Mesothelial cell of epicardium (in vitro differentiated cells): ENCODE data around the gene USP22. TPM values are rescaled to one million over a fixed set of nuclear protein-coding genes. Genes with fewer than 3 reads are reported as not detected.
A peak's percentile ranks its signal among the peaks of the same experiment; 100 is the strongest.

Source experiments
- DNase-seq, 2 experiments: peaks; one replicate each; pipeline ENCODE4 v3.0.0; 2021; ENCODE audit warnings: low spot score in 2 of 2; ENCODE audit not compliant: unreplicated experiment in 2 of 2
- H3K27ac Mint-ChIP-seq: 2 replicates; pipeline ENCODE4 v1.8.0; 2021; ENCODE audit warnings: mixed read lengths
- H3K27me3 Mint-ChIP-seq: 2 replicates; pipeline ENCODE4 v1.8.0; 2021; ENCODE audit warnings: low read depth, mixed read lengths
- H3K36me3 Mint-ChIP-seq: 2 replicates; pipeline ENCODE4 v1.8.0; 2021; ENCODE audit warnings: mixed read lengths
- H3K4me1 Mint-ChIP-seq: 2 replicates; pipeline ENCODE4 v1.8.0; 2021; ENCODE audit warnings: mixed read lengths
- H3K4me3 Mint-ChIP-seq: 2 replicates; pipeline ENCODE4 v1.8.0; 2021; ENCODE audit warnings: mild to moderate bottlenecking, moderate library complexity, mixed read lengths
- H3K9me3 Mint-ChIP-seq: 2 replicates; pipeline ENCODE4 v1.8.0; 2021; ENCODE audit warnings: mixed read lengths
- CTCF ChIP-seq: fragments of 200-600 bp; sonication (generic); IDR thresholded peaks from one replicate; pipeline ENCODE4 v1.5.0; 2021; ENCODE audit warnings: antibody characterized with exemption; ENCODE audit not compliant: unreplicated experiment
- total RNA-seq: library from RNA; stranded (reverse); gene quantifications from 3 replicates; pipeline ENCODE4 v1.2.1, GENCODE V29; 2021

The USP22 gene
- total RNA-seq, 1 donor from 2014 or later = 348 TPM

DNA sequence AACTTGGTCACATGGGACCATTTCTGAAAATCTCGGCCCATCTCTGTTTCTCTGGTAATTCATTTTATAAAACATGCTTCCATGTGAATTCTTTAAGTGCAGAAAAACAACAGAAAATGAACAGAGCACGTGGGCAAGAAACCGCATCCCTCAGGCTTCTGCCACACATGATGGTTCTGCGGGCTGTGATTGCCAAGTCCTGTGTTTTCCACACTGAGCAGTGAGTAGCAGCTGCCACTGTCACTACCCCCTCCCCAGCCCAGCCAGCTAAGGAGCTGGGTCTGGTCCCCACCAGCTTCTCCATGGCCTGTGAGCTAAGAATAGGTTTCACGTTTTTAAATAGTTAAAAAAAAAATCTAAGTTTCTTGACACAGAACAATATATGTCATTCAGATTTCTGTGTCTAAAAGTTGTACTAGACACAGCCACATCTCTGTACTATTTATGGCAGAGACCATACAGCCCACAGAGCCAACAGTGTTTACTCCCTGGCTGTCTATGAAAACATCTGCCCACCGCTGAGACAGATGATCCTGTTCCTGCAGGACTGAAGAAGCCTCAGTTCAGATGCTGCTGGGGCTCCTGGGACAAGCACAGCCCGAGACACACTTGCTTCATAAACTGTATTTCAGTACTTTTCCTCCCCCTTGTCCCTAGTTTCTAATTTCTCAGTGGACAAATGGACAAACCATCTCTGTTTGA, 41.5 kb downstream of the USP22 start:
- Mint-ChIP-seq H3K4me1 (peaks cover 6% of the 10 kb centered on the region), H3K36me3 (peaks cover 20% of the 10 kb centered on the region)
- TF ChIP-seq CTCF = no peak

DNA sequence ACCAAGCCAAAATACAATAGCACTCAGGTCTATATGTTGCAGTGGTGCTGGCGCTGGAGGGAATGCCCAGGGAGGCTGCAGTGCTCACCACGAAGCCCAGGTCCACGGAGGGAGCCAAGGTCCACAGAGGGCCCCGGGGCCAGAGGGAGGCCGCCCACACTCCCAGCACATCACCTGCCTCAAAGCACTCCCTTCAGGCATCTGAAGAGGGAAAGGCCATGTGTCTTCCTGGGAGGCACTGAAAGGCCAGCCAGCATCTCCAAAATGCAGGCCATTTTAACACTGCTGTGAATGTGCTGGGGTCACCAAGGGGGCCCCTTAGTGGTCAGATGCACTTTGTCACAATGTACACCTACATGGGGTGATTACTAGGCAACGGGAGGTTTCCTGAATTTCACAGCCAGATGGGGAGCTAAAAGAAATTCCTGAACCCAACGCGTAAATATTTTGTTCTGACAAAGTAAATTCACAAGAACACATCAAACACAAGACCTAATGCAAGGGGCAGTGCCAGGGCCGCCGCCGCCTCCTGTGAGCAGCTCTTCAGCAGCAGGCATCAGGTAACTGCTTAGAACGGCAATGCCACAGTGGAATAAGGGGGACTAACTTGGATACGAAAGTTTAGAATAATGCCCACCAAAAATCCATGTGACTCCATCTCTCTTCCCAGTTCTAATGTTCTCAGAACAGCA, 42.8 kb downstream of the USP22 start:
- Mint-ChIP-seq H3K36me3 (peaks cover 18% of the 10 kb centered on the region), H3K4me1 (peaks cover 6% of the 10 kb centered on the region), H3K27me3 (no peaks in the 10 kb centered on the region), H3K27ac (peak overlapping the region; percentile 85), H3K9me3 (no peaks in the 10 kb centered on the region), H3K4me3 (no peak overlapping the region)
- TF ChIP-seq CTCF = no peak
- DNase-seq = no peak

More for the DNA sequence above, 41.5 kb downstream of the USP22 start:
- H3K27me3 Mint-ChIP-seq = no peaks in the 10 kb centered on the region
- H3K27ac Mint-ChIP-seq = peak overlapping the region; percentile 39
- DNase-seq = no peak
- H3K4me3 Mint-ChIP-seq = no peak overlapping the region
- H3K9me3 Mint-ChIP-seq = no peaks in the 10 kb centered on the region

DNA sequence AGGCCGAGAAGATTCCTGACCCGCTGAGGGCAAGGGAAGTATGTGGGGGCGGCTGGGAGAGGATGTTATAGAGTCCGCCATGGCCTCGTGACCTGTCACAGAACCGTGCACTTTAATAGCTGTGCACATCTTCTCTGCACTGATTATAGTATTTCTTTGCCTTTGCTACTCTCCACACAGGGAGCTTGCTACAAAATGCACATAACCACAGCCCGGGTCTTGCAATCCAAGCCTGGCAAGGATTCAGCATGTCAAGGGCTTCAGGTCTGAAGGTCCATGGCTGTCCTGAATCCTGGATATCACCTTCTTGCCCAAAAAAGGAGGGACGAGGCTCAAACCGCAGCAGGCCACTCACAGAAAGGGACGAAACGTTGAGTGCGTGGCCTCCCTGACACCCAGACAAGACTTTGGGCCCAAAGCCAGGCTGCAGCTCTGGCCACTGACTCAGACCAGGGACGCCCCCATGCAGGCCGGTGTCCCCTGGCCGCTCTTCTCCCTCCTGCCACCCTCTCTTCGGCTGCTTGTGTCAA, 43.7 kb downstream of the USP22 start:
- Mint-ChIP-seq H3K9me3 (no peaks in the 10 kb centered on the region), H3K4me3 (no peak overlapping the region), H3K27ac (peak overlapping the region; percentile 85), H3K27me3 (no peaks in the 10 kb centered on the region), H3K36me3 (peaks cover 14% of the 10 kb centered on the region), H3K4me1 (peaks cover 6% of the 10 kb centered on the region)
- TF ChIP-seq CTCF = no peak
- DNase-seq = no peak

GRCh38 chr17:20998571-20999043, 44.2 kb downstream of the USP22 start:
- Mint-ChIP-seq H3K27me3 (no peaks in the 10 kb centered on the region), H3K27ac (peak overlapping the region; percentile 85), H3K9me3 (no peaks in the 10 kb centered on the region), H3K36me3 (peaks cover 11% of the 10 kb centered on the region), H3K4me1 (peaks cover 6% of the 10 kb centered on the region), H3K4me3 (no peak overlapping the region)
- TF ChIP-seq CTCF = no peak
- no peak for DNase-seq

GRCh38 chr17:20997711-20998570, 44.9 kb downstream of the USP22 start:
- H3K36me3 Mint-ChIP-seq = peaks cover 12% of the 10 kb centered on the region
- no peaks in the 10 kb centered on the region for H3K27me3 Mint-ChIP-seq
- no peaks in the 10 kb centered on the region for H3K9me3 Mint-ChIP-seq
- DNase-seq = no peak
- H3K27ac Mint-ChIP-seq = peak overlapping the region; percentile 85
- H3K4me1 Mint-ChIP-seq = peaks cover 12% of the 10 kb centered on the region
- no peak overlapping the region for H3K4me3 Mint-ChIP-seq
- no peak for TF ChIP-seq CTCF
